HG03045 (cell line): ENCODE measurements around the gene IL21R.
"Not testable (repeated sequence)": the region's sequence is repeated elsewhere in the genome, so short reads cannot be mapped to it uniquely, and the experiment has no call there.

Experiments used
- ATAC-seq: cut with Tn5 transposase; IDR thresholded peaks from one replicate; pipeline ENCODE4 v1.9.1; 2021; ENCODE audit warnings: mild to moderate bottlenecking, moderate library complexity; ENCODE audit not compliant: unreplicated experiment

The IL21R gene

DNA sequence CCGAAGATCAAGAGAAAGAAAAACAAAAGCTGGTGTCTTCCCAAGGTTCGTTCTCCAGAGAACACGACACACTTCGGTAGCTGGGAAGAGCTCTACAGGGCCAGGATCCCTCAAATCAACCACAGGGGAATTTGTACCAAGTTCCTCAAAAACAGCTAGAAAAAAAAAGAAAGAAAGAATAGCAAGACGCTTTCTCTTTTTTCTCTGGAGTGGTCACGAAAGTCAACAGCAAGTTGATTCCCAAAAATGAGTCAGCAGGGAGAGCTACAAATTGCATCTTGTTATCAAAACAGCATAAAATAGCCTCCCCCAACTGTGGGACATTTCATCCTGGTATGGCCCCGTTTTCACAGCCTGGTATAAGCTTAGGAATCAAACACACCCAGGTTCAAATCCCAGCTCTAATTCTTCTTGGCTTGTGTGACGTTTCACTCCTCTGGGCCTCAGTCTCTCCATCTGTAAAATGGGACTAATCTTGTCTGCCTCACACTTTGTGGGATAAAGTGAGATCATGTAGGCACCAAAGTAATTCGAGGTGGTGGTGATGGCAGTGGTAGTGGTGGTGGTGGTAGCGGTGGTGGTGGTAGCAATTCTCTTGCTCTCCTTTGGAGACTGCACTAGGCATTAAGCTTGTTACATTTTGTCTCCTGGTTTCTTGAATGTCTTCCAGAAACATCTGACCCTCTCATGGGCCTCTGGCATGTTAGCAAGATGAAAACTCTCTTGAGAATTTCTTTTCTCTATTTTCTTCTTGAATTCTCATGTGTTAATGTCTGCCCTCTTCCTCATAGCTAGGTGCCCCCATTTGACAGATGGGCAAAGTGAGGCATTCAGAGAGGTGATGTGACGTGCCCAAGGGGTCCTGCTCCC, 988 bp upstream of the IL21R start:
- no peak for ATAC-seq

DNA sequence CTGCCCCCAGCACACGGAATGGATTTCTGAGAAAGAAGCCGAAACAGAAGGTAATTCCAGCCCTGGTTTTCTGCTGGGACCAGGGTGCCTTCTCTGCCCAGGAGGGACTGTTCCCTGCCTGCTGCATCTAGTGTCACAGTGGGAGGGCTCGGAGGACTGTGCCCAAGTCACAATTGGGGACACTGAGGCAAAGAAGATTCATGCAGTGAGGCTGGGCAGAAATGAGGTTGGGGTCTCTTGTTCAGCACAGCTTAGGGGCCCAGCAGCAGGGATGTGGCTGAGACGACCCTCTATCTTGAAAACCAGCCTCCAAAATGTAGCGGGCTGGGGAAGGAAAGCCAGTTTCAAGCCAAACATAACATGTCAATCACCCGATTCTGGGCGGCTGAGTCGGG, 592 bp downstream of the IL21R start:
- no peak for ATAC-seq

DNA sequence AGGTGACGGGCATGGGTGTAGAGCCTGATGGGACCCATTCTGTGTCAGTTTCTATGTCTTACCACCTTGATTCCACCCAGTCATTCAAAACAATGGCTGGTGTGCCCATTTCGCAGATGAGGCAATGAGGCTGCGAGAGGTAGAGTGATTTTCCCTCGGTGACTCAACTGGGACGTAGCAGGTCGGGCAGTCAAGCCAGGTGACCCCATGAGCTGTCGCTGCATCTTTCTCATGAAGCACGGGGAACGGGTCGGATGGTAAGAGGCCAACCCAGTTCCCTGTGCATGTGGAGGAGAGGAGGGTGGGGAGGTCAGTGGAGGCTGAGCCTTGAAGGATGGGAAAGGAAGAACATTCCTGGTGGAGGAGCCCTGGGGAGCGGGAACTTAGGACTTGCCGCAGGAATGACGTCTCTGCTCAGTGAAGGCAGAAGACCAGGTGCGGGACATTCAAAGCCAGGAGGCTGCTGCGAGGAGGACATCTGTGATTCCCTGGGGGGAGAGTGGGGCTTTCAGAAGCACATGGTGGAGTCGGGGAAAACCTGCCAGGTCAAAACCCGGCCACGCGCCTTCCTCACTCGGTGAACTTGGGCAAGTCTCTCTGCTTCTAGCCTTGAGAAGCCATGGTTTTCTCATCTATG, 1.1 kb downstream of the IL21R start:
- ATAC-seq, result no peak

- ATAC-seq, result no peak
These were observed 1.6 kb downstream of the IL21R start for GRCh38 chr16:27403601-27403992.

DNA sequence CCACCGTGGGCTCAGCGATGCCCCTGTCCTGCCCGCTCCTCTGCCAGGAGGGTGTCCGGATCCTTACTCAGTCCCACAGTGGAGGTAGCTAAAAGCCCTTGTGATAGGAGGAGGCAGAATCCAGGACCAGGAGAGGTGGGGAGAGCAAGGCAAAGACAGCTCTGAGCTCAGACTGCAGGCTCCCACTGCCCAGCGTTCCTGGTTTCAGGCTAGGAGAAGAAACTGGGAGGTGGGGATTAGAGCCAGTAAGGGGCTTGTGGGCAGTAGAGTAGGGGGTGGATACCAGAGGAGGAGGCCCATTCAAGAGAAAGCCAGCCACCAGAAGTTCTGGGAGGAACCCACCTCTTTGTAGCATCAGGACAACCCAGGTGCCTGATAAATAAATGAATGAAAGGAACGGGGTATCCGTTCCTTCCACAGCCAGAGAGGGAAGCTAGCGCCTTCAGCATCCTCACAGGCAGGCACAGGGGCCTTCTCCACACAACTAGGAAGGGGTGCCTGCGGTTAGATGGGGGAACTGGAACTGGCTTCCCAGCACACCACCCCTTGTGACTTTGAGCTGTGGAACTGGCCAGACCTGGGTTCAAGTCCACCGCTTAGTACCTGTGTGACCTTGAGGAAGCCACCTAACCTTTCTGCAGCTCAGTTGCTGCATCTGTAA, 2.3 kb downstream of the IL21R start:
- ATAC-seq, result no peak

DNA sequence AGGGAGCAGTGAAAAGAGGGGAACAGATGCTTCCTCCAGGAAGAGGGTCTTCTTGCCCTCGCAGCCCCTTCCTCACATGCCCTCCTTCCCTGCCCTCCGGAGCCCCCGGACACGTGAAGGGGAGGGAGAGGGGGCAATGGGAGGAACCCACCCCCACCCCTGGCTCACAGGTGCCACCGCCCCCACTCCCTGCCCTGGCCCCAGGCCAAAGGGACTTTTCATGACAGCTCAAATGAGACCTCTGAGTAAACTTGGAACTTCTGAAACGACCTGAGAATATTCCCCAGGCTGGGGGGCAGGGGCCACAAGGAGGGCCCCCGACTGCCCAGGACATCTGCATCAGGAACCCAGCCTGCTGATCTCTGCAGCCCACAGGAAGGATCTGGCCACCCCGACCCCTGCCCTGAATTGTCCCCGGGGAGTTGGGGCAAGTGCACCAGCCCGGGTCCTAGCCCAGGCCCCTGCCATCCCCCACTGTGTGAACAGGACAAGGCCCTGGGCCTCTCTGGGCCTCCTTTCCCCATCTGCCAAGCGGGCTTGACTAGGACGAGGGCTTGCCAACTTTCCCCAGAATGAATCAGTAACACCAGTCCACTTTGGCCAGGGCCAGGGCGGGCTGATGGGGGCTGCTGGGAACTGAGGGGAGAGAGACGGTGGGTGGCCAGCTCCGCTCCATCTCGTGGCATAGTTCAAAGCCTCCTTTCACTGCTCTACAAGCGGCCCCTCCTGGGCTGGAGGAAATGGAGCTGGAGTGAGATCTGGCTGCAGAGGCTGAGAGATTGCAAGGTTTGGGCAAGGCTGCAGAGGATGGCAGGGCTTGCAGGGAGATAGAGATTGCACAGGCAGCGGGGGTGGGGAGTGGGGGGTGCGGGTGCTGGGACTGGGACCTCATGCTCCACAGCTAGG, 3.8 kb downstream of the IL21R start:
- no peak for ATAC-seq

GRCh38 chr16:27406511-27407128, 4.6 kb downstream of the IL21R start:
- no peak for ATAC-seq

DNA sequence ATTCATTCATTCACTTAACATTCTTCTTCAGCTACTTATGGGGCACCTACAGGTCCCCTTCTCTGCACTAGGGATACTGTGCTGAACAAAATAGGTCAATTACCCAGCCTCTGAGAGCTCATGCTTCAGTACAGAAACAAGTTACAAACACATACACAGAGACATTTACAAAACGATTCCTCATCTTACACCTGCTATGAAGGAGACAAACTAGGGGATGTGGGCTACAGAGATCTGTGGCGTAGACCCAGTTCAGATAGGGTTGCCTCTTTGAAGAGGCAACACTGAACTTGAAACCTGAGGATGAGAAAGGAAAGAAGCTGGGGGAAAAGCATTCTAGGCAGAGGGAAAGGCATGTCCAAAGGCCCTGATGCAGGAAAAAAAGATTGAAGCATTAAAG, 5.2 kb downstream of the IL21R start:
- no peak for ATAC-seq

- no peak for ATAC-seq
These were observed 6.1 kb downstream of the IL21R start for GRCh38 chr16:27408012-27408601.

DNA sequence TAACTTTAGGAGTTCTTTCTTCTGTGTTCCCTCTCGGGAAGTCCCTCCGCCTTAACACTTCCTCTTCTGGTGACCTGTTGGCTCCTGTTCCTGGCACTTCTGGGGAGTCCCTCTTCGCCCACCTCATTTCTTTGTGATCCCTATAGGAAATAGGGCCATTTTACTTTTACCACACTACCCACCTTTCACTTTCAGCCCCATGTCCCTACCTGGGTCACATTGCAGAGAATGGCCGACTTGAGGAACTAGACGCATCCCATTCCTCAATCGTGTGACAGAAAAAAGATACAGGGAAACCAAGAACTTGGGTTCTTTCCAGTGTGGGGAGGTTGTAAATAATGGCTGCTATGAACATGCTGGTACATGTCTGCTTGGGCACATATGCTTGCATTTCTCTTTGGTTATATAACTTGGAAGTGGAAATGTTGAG, 6.6 kb downstream of the IL21R start:
- no peak for ATAC-seq

DNA sequence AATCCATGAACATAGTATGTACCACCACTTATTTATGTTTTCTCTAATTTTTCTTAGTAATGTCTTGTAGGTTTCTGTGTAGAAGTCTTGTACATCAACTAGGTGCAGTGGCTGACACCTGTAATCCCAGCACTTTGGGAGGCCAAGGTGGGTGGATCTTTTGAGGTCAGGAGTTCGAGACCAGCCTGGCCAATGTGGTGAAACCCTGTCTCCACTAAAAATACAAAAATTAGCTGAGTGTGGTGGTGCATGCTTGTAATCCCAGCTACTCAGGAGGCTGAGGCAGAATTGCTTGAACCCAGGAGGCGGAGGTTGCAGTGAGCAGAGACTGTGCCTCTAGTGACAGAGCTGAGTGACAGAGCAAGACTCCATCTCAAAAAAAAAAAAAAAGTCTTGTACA, 8.0 kb downstream of the IL21R start:
- ATAC-seq, result not testable (repeated sequence)

DNA sequence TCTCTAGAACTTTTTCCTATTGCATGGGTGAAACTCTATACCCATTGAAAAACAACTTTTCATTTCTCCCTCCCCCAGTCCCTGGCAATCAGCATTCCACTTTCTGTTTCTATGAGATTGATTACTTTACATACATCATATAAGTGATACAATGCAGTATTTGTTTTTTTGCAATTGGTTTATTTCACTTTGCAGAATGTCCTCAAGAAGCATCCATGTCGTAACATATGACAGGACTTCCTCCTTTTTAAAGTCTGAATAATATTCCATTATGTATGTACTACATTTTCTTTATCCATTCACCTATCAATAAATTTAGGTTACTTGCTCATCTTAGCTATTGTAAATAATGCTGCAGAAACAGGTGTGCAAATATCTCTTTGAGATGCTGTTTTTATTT, 8.8 kb downstream of the IL21R start:
- ATAC-seq, result no peak

DNA sequence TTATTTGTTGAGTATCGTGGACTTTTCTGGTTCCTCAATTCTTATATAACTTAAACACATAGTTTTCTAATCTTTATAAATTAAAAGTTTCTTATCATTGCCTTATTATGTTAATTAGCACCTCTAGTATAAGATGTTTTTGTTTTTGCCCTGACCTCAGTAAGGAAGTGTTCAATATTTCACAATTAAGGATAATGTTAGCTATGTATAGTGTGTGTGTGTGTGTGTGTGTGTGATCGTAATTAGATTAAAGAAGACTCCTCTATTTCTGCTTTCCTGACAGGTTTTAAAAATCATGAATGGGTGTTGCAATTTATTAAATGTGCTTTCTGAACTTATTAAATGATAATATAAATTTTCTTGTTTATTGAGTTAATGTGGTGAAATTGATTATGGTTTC, 12.0 kb downstream of the IL21R start:
- ATAC-seq, result no peak

- ATAC-seq, result no peak
These were observed 12.9 kb downstream of the IL21R start for GRCh38 chr16:27414788-27415431.

GRCh38 chr16:27417047-27417671, 15.2 kb downstream of the IL21R start:
- no peak for ATAC-seq

- ATAC-seq, result no peak
These were observed 20.2 kb downstream of the IL21R start for GRCh38 chr16:27421961-27422740.

- ATAC-seq, result no peak
These were observed 23.0 kb downstream of the IL21R start for GRCh38 chr16:27424772-27425498.

GRCh38 chr16:27425961-27426360, 24.0 kb downstream of the IL21R start:
- ATAC-seq, result no peak
